GM20000 (cell line): ENCODE measurements around the gene BPIFA2.
A peak's percentile ranks its signal among the peaks of the same experiment; 100 is the strongest.

ENCODE experiments used
- DNase-seq: peaks from one replicate; pipeline ENCODE4 v3.0.0; 2012; ENCODE audit warnings: low spot score
- TF ChIP-seq, protein P1 (sequence below): IDR thresholded peaks from 2 replicates; pipeline ENCODE4 v1.5.1; 2012; ENCODE audit warnings: mild to moderate bottlenecking, control low read depth; ENCODE audit errors: extremely low read depth, missing control alignments

BPIFA2 gene

DNA sequence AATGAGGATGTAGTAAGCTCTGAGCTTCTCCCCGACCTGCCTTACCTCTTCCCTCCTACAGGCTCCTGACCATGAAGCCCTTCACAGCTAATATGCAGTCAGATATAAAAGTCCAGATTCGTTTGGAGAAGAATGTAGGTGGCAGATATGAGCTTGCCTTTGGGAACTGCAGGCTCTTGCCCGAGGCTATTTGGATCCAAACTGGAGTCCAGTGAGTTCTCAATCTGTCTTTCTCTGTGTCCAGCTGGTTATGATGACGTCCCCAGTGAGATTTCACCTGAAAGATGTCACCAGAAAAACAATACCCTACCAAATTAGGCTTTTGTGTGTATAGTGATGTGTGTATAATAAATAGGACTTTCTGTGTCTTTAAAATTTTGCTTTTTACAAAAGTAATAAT is 34.5 kb downstream of the BPIFA2 start:
- DNase-seq, result no peak
- TF ChIP-seq, protein P1, sequence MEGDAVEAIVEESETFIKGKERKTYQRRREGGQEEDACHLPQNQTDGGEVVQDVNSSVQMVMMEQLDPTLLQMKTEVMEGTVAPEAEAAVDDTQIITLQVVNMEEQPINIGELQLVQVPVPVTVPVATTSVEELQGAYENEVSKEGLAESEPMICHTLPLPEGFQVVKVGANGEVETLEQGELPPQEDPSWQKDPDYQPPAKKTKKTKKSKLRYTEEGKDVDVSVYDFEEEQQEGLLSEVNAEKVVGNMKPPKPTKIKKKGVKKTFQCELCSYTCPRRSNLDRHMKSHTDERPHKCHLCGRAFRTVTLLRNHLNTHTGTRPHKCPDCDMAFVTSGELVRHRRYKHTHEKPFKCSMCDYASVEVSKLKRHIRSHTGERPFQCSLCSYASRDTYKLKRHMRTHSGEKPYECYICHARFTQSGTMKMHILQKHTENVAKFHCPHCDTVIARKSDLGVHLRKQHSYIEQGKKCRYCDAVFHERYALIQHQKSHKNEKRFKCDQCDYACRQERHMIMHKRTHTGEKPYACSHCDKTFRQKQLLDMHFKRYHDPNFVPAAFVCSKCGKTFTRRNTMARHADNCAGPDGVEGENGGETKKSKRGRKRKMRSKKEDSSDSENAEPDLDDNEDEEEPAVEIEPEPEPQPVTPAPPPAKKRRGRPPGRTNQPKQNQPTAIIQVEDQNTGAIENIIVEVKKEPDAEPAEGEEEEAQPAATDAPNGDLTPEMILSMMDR, result no peak

DNA sequence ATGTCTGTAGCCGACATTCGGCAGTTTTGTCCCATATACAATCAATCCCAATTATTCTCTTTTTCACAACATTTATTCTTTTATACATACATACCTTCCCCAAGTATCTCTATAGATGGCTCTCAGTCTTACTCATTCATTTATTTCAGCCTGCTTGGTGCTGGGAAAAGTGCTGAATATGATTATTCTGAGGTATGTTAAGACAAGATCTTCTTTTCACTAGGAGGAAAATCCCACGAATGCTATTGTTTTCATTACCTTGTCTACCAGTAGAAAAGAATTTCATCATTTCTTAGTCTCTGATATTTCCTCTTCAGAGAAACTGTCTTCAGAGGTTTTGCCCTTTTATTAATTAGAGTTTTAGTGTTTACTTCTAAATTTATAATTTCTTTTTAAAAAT is 35.5 kb downstream of the BPIFA2 start:
- TF ChIP-seq, protein P1, result no peak
- DNase-seq, result no peak

DNA sequence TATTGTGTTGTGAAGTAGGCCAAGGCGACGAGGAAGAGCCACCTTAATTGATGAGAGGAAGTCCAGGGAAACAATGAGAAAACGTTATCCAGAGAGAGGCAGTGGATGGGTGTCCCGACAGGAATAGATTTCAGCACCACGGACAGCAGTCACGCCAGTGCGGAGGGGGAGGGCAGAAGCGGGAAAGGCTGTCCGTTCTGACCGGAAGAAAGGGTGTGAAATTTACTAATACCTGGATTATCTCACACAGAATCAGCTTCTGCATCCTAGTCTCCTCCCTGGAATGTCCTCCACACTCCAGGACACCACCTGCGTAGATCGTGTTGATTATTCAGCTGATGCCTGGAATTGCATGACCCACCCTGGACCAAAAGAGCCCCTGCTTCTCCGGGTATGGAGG is 41.8 kb downstream of the BPIFA2 start:
- TF ChIP-seq, protein P1, result no peak
- peak; percentile 63 for DNase-seq

DNA sequence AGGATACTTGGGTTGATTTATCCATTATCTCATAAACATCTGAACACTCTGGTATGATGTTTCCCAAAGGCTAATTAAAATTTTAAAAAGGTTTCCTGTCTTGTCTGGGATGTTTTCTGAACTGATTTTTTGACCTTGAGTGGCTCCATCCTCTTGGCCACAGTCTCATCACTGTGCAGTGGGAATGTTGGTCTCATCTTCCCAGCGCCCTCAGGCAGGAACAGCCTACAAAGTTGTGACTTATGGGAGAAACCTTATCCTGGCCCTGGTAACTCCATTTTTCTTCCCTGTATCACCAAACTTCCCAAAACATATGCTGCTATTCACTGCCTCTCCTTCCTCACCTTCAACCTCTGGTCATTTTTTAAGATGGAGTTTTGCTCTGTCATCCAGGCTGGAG is 42.4 kb downstream of the BPIFA2 start:
- TF ChIP-seq, protein P1, result no peak
- DNase-seq, result no peak

DNA sequence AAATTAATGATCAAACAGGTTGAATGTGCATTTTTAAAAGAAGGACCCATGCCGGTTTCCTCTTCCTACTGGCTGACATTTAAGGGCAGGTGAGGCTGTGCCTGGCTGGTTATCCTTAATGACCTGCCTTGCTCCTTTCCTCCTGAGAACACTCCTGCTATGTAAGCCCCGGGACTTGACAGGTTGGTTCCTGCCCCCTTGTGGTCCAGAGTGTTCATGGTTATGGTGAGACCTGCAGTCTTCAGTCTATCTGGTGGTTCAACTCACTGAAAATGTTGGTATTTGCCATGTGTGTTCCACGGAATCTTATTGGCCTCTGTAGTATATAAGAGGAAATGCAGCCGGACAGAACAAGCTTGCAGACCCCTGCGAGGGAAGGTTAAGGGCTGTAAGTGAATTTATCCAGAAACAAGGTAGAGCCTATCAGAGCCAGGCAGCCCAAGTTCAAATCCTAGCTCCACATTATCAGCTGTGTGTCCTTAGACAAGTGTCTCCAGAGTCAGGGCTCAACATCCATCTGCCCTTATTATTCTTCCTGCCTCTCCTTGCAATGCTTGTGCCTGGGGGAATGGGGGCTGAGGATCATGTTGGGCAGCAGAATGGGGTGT is 44.0 kb downstream of the BPIFA2 start:
- TF ChIP-seq, protein P1, result peak; percentile 15
- peak; percentile 56 for DNase-seq

DNA sequence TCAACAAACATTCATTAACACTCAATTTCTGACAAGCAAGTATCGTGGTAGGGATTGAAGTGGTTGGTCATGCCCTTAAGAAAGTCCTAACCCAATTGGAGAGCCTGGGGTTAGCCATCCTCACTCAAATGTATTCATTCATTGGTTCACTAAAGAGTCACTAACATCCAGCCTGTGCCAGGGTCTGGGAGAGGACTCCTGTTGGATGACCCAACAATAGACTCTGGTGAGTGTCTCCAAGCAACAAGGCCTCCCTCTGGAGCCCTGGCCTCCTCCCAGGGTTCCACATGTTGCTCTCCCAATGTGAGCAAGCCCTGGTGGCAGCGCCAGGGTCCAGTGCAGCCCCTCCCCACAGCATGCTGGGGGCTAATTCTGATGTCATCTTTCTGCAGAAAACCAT is 49.1 kb downstream of the BPIFA2 start, which contains the start of gene BPIFA3:
BPIFA3 (plus strand) TSS at position 301 of the 400 bp plus-strand sequence. CDS start 185 bp downstream, outside the sequence.
- no peak for DNase-seq
- TF ChIP-seq, protein P1, result no peak

DNA sequence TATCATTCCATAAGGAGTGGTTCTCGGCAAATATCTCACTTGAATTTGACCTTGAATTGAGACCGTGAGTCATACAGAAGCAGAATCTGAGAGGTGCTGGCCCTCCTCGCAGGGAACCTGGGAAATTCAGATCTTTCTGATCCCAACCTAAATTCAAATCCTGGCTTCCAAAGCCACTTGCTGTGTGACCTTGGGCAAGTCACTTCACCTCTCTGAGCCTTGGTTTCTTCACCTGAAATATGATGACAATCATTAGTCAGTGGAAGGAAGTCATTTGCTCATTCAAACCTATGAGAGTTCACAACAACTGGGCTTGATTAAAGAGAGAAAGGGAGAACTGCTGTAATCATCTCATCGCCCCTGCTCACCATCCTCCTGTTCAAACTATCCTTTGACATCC is 56.4 kb downstream of the BPIFA2 start:
- no peak for DNase-seq
- TF ChIP-seq, protein P1, result no peak
